HL-60 (cell line): ENCODE data around the gene MOB3B.

ENCODE experiments used
- DNase-seq, 2 experiments: peaks; one replicate each; pipeline ENCODE4 v3.0.0-alpha.2; 2010 to 2020; ENCODE audit warnings: low read depth in 1 of 2, low spot score in 1 of 2
- H3K27ac ChIP-seq: fragments of 250-450 bp; sonication (Bioruptor Pico); replicated peaks from 2 replicates; pipeline ENCODE4 v1.5.1; 2020; ENCODE audit warnings: mild to moderate bottlenecking, moderate library complexity
- H3K27me3 ChIP-seq: fragments of 250-450 bp; sonication (Bioruptor Pico); 2 replicates; pipeline ENCODE4 v1.5.1; 2021; ENCODE audit warnings: mild to moderate bottlenecking, moderate library complexity; ENCODE audit not compliant: insufficient read depth, poor library complexity, severe bottlenecking
- H3K4me3 ChIP-seq: replicated peaks from 2 replicates; pipeline ENCODE4 v1.5.1; 2011; ENCODE audit warnings: mild to moderate bottlenecking, control low read depth, low read length; ENCODE audit not compliant: insufficient read depth
- GABPA ChIP-seq: IDR thresholded peaks from 2 replicates; pipeline ENCODE4 v1.6.1; 2012; ENCODE audit warnings: low read depth
- POLR2AphosphoS5 ChIP-seq: IDR thresholded peaks from 2 replicates; pipeline ENCODE4 v1.6.1; 2012; ENCODE audit warnings: low read depth
- SPI1 ChIP-seq: IDR thresholded peaks from 2 replicates; pipeline ENCODE4 v1.6.1; 2012; ENCODE audit warnings: low read depth, mild to moderate bottlenecking, borderline replicate concordance
- TF ChIP-seq, protein P1 (sequence below): IDR thresholded peaks from one replicate; pipeline ENCODE4 v1.5.1; 2011; ENCODE audit warnings: low read length, control low read depth, inconsistent platforms; ENCODE audit not compliant: insufficient read depth
- TF ChIP-seq, protein P2 (sequence below): IDR thresholded peaks from 2 replicates; pipeline ENCODE4 v1.6.1; 2012; ENCODE audit warnings: low read depth; ENCODE audit not compliant: insufficient replicate concordance

The MOB3B gene

DNA sequence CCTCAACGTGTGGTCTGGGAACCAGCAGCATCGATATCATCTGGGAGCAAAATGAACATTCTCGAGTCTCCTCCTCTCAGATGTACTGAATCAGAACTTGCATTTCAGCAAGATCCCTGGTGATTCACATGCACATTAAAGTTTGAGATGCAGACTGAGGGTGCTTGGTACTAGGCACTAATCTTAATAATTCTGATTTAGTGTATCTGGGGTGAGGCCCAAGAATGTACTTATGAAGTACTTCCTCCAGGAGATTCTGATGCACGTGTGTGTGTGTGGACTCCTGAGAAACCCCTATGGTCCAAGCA, 176.5 kb downstream of the MOB3B start:
- TF ChIP-seq, protein P1, sequence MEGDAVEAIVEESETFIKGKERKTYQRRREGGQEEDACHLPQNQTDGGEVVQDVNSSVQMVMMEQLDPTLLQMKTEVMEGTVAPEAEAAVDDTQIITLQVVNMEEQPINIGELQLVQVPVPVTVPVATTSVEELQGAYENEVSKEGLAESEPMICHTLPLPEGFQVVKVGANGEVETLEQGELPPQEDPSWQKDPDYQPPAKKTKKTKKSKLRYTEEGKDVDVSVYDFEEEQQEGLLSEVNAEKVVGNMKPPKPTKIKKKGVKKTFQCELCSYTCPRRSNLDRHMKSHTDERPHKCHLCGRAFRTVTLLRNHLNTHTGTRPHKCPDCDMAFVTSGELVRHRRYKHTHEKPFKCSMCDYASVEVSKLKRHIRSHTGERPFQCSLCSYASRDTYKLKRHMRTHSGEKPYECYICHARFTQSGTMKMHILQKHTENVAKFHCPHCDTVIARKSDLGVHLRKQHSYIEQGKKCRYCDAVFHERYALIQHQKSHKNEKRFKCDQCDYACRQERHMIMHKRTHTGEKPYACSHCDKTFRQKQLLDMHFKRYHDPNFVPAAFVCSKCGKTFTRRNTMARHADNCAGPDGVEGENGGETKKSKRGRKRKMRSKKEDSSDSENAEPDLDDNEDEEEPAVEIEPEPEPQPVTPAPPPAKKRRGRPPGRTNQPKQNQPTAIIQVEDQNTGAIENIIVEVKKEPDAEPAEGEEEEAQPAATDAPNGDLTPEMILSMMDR = no peak
- no peak for TF ChIP-seq GABPA
- no peak for DNase-seq
- H3K27ac ChIP-seq = no peak overlapping the region
- H3K27me3 ChIP-seq = no peaks in the 10 kb centered on the region
- no peak overlapping the region for H3K4me3 ChIP-seq

- DNase-seq = peak in 1 of 2 experiments; percentile 25
- TF ChIP-seq, protein P1 = no peak
- TF ChIP-seq POLR2AphosphoS5 (no peak), GABPA (no peak), SPI1 (no peak)
- TF ChIP-seq, protein P2, sequence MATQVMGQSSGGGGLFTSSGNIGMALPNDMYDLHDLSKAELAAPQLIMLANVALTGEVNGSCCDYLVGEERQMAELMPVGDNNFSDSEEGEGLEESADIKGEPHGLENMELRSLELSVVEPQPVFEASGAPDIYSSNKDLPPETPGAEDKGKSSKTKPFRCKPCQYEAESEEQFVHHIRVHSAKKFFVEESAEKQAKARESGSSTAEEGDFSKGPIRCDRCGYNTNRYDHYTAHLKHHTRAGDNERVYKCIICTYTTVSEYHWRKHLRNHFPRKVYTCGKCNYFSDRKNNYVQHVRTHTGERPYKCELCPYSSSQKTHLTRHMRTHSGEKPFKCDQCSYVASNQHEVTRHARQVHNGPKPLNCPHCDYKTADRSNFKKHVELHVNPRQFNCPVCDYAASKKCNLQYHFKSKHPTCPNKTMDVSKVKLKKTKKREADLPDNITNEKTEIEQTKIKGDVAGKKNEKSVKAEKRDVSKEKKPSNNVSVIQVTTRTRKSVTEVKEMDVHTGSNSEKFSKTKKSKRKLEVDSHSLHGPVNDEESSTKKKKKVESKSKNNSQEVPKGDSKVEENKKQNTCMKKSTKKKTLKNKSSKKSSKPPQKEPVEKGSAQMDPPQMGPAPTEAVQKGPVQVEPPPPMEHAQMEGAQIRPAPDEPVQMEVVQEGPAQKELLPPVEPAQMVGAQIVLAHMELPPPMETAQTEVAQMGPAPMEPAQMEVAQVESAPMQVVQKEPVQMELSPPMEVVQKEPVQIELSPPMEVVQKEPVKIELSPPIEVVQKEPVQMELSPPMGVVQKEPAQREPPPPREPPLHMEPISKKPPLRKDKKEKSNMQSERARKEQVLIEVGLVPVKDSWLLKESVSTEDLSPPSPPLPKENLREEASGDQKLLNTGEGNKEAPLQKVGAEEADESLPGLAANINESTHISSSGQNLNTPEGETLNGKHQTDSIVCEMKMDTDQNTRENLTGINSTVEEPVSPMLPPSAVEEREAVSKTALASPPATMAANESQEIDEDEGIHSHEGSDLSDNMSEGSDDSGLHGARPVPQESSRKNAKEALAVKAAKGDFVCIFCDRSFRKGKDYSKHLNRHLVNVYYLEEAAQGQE = no peak
These were observed 177.0 kb downstream of the MOB3B start for GRCh38 chr9:27352457-27353165.

GRCh38 chr9:27351438-27351837, 178.2 kb downstream of the MOB3B start:
- Histone ChIP-seq H3K27me3 (no peaks in the 10 kb centered on the region), H3K27ac (no peak overlapping the region), H3K4me3 (no peak overlapping the region)
- DNase-seq = no peak
- no peak for TF ChIP-seq POLR2AphosphoS5
- TF ChIP-seq, protein P1 = no peak
- TF ChIP-seq, protein P2 = no peak
- no peak for TF ChIP-seq GABPA
- no peak for TF ChIP-seq SPI1

More at GRCh38 chr9:27352457-27353165, 177.0 kb downstream of the MOB3B start:
- no peaks in the 10 kb centered on the region for H3K27me3 ChIP-seq
- no peak overlapping the region for H3K4me3 ChIP-seq
- H3K27ac ChIP-seq = no peak overlapping the region

DNA sequence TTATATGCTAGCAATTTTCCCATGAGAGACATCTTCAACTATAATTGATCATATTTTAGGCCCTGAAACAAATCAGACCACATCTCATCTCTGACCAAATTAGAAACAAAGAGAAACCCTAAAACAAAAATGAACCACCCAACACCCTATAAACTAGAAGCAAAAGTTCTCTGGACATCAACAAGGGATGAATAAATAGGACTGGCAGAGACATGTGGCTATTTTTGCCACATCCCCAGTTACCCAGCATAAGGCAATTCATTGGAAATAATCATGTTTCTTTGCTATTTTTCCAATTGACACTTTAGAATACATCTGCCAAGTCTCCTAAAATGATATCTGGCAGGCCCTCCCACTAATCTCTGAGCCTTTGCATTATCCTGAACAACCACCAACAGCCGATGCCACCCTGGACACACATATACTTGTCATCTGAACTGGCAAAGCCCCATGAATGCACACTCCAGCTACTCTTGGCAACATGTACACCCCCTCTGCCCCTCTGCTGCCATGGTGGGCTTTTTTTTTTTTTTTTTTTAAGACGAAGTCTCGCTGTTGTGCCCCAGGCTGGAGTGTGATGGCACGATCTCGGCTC, 179.1 kb downstream of the MOB3B start:
- H3K27me3 ChIP-seq = no peaks in the 10 kb centered on the region
- TF ChIP-seq GABPA (no peak), SPI1 (no peak), POLR2AphosphoS5 (no peak)
- TF ChIP-seq, protein P2 = no peak
- TF ChIP-seq, protein P1 = no peak
- no peak overlapping the region for H3K27ac ChIP-seq
- DNase-seq = no peak
- H3K4me3 ChIP-seq = no peak overlapping the region
